OCI-LY7 (cell line): ENCODE measurements around the gene SCRN2. TPM values are rescaled to one million over a fixed set of nuclear protein-coding genes. Genes with fewer than 3 reads are reported as not detected.

Experiments
- BruUV-seq: library from RNA; stranded (reverse); fragments of 400-500 nt; replicated peaks from 2 replicates; lab custom pipeline; 2021; lab: Mats Ljungman, UMichigan
- CTCF ChIA-PET: fragments of 300-600 bp; sonication (Branson Sonifier 250); formaldehyde crosslinking; loops from one replicate; lab custom pipeline; 2022; ENCODE audit warnings: antibody characterized with exemption; ENCODE audit not compliant: unreplicated experiment; lab: Charles Lee
- POLR2A ChIA-PET: fragments of 300-600 bp; sonication (Branson Sonifier 250); formaldehyde crosslinking; loops from one replicate; lab custom pipeline; 2022; ENCODE audit warnings: antibody characterized with exemption; lab: Charles Lee
- DNase-seq: peaks from one replicate; pipeline ENCODE4 v3.0.0-alpha.2; 2015; ENCODE audit warnings: low spot score
- H2AFZ ChIP-seq: fragments of 200-600 bp; sonication (generic), shearing (Covaris generic); 2 replicates; pipeline ENCODE4 v1.6.1; 2014; ENCODE audit warnings: mild to moderate bottlenecking, antibody characterized with exemption, low read length, moderate library complexity
- H3K27ac ChIP-seq: fragments of 200-600 bp; sonication (generic); 2 replicates; pipeline ENCODE4 v1.5.1; 2014; ENCODE audit warnings: mixed run types, low read depth, mild to moderate bottlenecking, moderate library complexity, low read length, inconsistent platforms; ENCODE audit not compliant: poor library complexity, severe bottlenecking
- H3K36me3 ChIP-seq: fragments of 200-600 bp; sonication (generic); 2 replicates; pipeline ENCODE4 v1.6.1; 2014; ENCODE audit warnings: mild to moderate bottlenecking, antibody characterized with exemption, low read length, moderate library complexity, mixed read lengths; ENCODE audit not compliant: insufficient read depth
- H3K4me1 ChIP-seq: fragments of 200-600 bp; sonication (generic); 2 replicates; pipeline ENCODE4 v1.5.1; 2014; ENCODE audit warnings: mild to moderate bottlenecking, low read length; ENCODE audit not compliant: insufficient read depth, poor library complexity, severe bottlenecking
- H3K4me2 ChIP-seq: fragments of 200-600 bp; sonication (generic); 2 replicates; pipeline ENCODE4 v1.6.1; 2014; ENCODE audit warnings: mild to moderate bottlenecking, low read length
- H3K4me3 ChIP-seq: fragments of 200-600 bp; sonication (generic); 2 replicates; pipeline ENCODE4 v1.5.1; 2014; ENCODE audit warnings: mild to moderate bottlenecking, low read depth, low read length; ENCODE audit not compliant: poor library complexity, severe bottlenecking
- H3K79me2 ChIP-seq: fragments of 200-600 bp; sonication (generic); 2 replicates; pipeline ENCODE4 v1.6.1; 2016; ENCODE audit warnings: low read depth, mild to moderate bottlenecking, low read length, moderate library complexity, mixed read lengths; ENCODE audit not compliant: insufficient read depth
- H3K9me2 ChIP-seq: fragments of 200-600 bp; sonication (generic); 2 replicates; pipeline ENCODE4 v1.6.1; 2016; ENCODE audit warnings: mild to moderate bottlenecking, low read length, mixed read lengths; ENCODE audit not compliant: insufficient read depth
- H3K9me3 ChIP-seq: fragments of 200-600 bp; sonication (generic); 2 replicates; pipeline ENCODE4 v1.6.1; 2014; ENCODE audit warnings: mild to moderate bottlenecking, mixed run types, low read length, mixed read lengths
- H4K20me1 ChIP-seq: fragments of 200-600 bp; sonication (generic); 2 replicates; pipeline ENCODE4 v1.6.1; 2014; ENCODE audit warnings: mild to moderate bottlenecking, antibody characterized with exemption, low read length, moderate library complexity, mixed read lengths; ENCODE audit not compliant: insufficient read depth
- EZH2phosphoT487 ChIP-seq: fragments of 200-600 bp; sonication (generic); IDR thresholded peaks from 2 replicates; pipeline ENCODE4 v1.6.1; 2018; ENCODE audit warnings: low read depth, borderline replicate concordance, mild to moderate bottlenecking, mixed run types, antibody characterized with exemption, low read length, moderate library complexity, mixed read lengths
- intact Hi-C: fragments of 100-400 bp; cut with micrococcal nuclease; formaldehyde crosslinking; loops from one replicate; pipeline ENCODE4 v1.10.0; 2022; ENCODE audit not compliant: unreplicated experiment
- total RNA-seq, 2 experiments: library from RNA; depleted of rRNA in 1 of 2; stranded (reverse); fragments of >200 nt in 1 of 2; shearing (Covaris generic) in 1 of 2; gene quantifications; 2 replicates each; pipeline ENCODE4 v1.2.3, GENCODE V29; 2014 to 2022
- TF ChIP-seq, protein P1 (sequence below): fragments of 200-600 bp; sonication (generic); conservative IDR thresholded peaks from 2 replicates; pipeline ENCODE4 v1.5.1; 2014; ENCODE audit warnings: mild to moderate bottlenecking, antibody characterized with exemption, low read length, moderate library complexity, mixed read lengths

SCRN2 gene
- total RNA-seq, 2 experiments from 2014 or later = 37.3 to 42.9 TPM

- intact Hi-C loops = no loop called here
- ChIA-PET CTCF (interaction anchor here (0.7 kb wide), 1 partner anchor 148 kb away, joined by 3 read pairs; no protein-coding TSS in a partner anchor), POLR2A (no interaction called here)
- no peaks in the 10 kb centered on the region for H4K20me1 ChIP-seq
- BruUV-seq = no TSS peak
- H3K4me3 ChIP-seq = no peak overlapping the region
- no peaks in the 10 kb centered on the region for H3K79me2 ChIP-seq
- H3K27ac ChIP-seq = no peak overlapping the region
- no peaks in the 10 kb centered on the region for H3K36me3 ChIP-seq
- H3K9me2 ChIP-seq = no peaks in the 10 kb centered on the region
- no peak overlapping the region for H2AFZ ChIP-seq
- peaks cover 8% of the 10 kb centered on the region for H3K4me1 ChIP-seq
- DNase-seq = no peak
- no peaks in the 10 kb centered on the region for H3K9me3 ChIP-seq
- no peak overlapping the region for H3K4me2 ChIP-seq
- TF ChIP-seq, protein P1, sequence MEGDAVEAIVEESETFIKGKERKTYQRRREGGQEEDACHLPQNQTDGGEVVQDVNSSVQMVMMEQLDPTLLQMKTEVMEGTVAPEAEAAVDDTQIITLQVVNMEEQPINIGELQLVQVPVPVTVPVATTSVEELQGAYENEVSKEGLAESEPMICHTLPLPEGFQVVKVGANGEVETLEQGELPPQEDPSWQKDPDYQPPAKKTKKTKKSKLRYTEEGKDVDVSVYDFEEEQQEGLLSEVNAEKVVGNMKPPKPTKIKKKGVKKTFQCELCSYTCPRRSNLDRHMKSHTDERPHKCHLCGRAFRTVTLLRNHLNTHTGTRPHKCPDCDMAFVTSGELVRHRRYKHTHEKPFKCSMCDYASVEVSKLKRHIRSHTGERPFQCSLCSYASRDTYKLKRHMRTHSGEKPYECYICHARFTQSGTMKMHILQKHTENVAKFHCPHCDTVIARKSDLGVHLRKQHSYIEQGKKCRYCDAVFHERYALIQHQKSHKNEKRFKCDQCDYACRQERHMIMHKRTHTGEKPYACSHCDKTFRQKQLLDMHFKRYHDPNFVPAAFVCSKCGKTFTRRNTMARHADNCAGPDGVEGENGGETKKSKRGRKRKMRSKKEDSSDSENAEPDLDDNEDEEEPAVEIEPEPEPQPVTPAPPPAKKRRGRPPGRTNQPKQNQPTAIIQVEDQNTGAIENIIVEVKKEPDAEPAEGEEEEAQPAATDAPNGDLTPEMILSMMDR = no peak
- TF ChIP-seq EZH2phosphoT487 = no peak
Observed at GRCh38 chr17:47888293-47888692, 47.2 kb upstream of the SCRN2 start.

DNA sequence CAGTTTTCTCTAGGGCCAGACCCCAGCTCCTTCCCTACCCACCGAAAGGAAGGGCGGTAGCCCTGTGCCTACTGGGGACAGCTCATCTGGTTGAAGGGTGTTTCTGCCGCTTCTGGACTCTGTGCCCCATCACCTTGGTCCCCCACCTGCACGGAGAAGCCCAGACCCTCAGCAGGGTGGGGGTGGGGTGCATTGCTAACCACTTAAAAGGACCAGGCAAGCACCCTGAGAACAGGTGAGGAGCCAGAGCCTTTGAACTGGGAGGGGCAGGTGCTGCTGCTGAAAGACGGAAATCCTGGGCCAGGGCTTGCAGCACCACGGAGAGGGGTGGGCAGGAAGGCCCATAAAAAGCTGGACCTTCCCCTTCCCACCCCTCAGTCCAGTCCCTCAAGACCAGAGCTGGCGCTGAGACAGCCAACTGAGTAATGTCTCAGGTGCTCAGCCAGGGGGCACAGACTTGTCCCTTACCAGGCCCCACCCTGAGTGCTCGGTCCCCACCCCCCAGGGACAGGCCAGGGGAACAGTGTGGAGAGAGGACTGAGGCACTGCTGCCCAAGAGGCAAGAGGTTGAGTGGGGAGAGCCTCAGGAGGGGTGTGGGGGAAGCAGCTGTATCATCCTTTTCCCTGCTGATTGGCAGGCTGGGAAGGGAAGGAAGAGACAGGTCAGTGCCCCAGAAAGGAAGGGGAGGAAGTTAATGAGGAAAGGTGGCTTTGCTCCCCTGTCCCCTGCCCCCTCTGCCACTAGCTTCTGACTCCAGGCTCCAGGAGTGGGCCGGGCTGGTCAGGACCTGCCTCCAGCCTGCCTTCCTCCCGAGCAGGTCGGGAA, 44.0 kb upstream of the SCRN2 start:
- H3K4me1 ChIP-seq = peaks cover 7% of the 10 kb centered on the region
- no peaks in the 10 kb centered on the region for H3K36me3 ChIP-seq
- intact Hi-C loops = no loop called here
- no peak overlapping the region for H3K4me3 ChIP-seq
- no peaks in the 10 kb centered on the region for H3K9me3 ChIP-seq
- no TSS peak for BruUV-seq
- no peaks in the 10 kb centered on the region for H3K9me2 ChIP-seq
- no peak overlapping the region for H3K27ac ChIP-seq
- CTCF ChIA-PET = no interaction called here
- no peaks in the 10 kb centered on the region for H3K79me2 ChIP-seq
- no peaks in the 10 kb centered on the region for H4K20me1 ChIP-seq
- no peak for DNase-seq
- TF ChIP-seq, protein P1 = no peak
- no peak for TF ChIP-seq EZH2phosphoT487
- POLR2A ChIA-PET = interaction anchor here (0.6 kb wide), 1 partner anchor 191 kb away, joined by 3 read pairs; the partner anchor contains the start of gene TBKBP1
- H3K4me2 ChIP-seq = no peak overlapping the region
- no peak overlapping the region for H2AFZ ChIP-seq

GRCh38 chr17:47884427-47884740, 43.3 kb upstream of the SCRN2 start:
- Histone ChIP-seq H3K27ac (no peak overlapping the region), H3K36me3 (no peaks in the 10 kb centered on the region), H3K4me2 (no peak overlapping the region), H3K9me2 (no peaks in the 10 kb centered on the region), H3K4me3 (no peak overlapping the region), H3K4me1 (peaks cover 7% of the 10 kb centered on the region), H4K20me1 (no peaks in the 10 kb centered on the region), H2AFZ (no peak overlapping the region), H3K79me2 (no peaks in the 10 kb centered on the region), H3K9me3 (no peaks in the 10 kb centered on the region)
- CTCF ChIA-PET = no interaction called here
- DNase-seq = no peak
- intact Hi-C loops = no loop called here
- POLR2A ChIA-PET = interaction anchor here (0.6 kb wide), 1 partner anchor 191 kb away, joined by 3 read pairs; the partner anchor contains the start of gene TBKBP1
- no TSS peak for BruUV-seq
- TF ChIP-seq, protein P1 = no peak
